Ovary (tissue), 3 donors: ENCODE measurements around the gene MYO5C.

Experiments
- CTCF ChIP-seq, 3 donors: fragments of 450-650 bp in 2 of 3; fragments of 200-600 bp in 1 of 3; IDR thresholded peaks; one replicate each; pipeline versions ENCODE4 v1.5.1 to v1.8.0; 2016 to 2022; ENCODE audit warnings: antibody characterized with exemption in 3 of 3, mild to moderate bottlenecking in 1 of 3
- POLR2A ChIP-seq: fragments of 450-650 bp; IDR thresholded peaks from one replicate; pipeline ENCODE4 v1.6.1; 2017; ENCODE audit warnings: antibody characterized with exemption, mild to moderate bottlenecking, moderate library complexity
- donor health status: DM: no; HTN: no; CAD: no.

GRCh38 chr15:52338058-52338457 is 42.5 kb upstream of the MYO5C start:
- TF ChIP-seq CTCF (IDR thresholded peaks at IDR 0.05) (no peak), POLR2A (no peak)
